GM12891 (cell line): ENCODE results near the gene KCNAB1.

Experiments
- PAX5 ChIP-seq: IDR thresholded peaks from 2 replicates; pipeline ENCODE4 v1.6.1; 2011; ENCODE audit warnings: low read length, moderate library complexity, mild to moderate bottlenecking; ENCODE audit not compliant: insufficient read depth, severe bottlenecking
- POLR2A ChIP-seq: IDR thresholded peaks from 2 replicates; pipeline ENCODE4 v1.6.1; 2011; ENCODE audit warnings: low read depth, low read length, control low read depth
- POLR2AphosphoS5 ChIP-seq: IDR thresholded peaks from 2 replicates; pipeline ENCODE4 v1.6.1; 2011; ENCODE audit warnings: low read depth, low read length, control low read depth
- SPI1 ChIP-seq: IDR thresholded peaks from 2 replicates; pipeline ENCODE4 v1.6.1; 2011; ENCODE audit warnings: low read depth, low read length, control low read depth
- TAF1 ChIP-seq: IDR thresholded peaks from 2 replicates; pipeline ENCODE4 v1.6.1; 2011; ENCODE audit warnings: low read depth, low read length, control low read depth

DNA sequence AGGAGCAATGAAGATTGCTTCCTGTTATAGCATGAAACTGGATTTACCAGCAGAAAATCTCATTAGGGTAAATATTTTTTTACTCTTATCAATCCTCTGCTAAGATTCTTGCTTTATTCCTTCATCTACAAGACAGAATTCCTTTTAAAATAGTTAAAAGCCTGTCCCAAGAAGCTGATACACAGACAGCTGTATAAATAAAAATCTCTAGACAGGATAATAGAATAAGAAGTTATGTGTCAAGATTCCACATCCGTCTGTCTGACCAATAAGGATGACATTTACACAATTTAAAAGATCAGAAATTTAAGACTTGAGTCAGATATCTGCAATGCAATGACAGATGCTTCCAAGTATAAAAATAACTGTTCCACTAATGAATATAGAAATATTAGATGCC is 376.9 kb downstream of the KCNAB1 start:
- TF ChIP-seq POLR2A (no peak), TAF1 (no peak), POLR2AphosphoS5 (no peak), PAX5 (no peak), SPI1 (no peak)
